ENCODE results near the gene TRIP10.

The TRIP10 gene

GRCh38 chr19:6725513-6726231 is 13.8 kb upstream of the TRIP10 start:
- Histone ChIP-seq H3K27me3 (replicated peaks; ENCODE audit: insufficient read depth, low read length) (peaks cover 15% of the 10 kb centered on the region; the same call in 1 of the 2 replicates), H3K4me2 (ENCODE audit: low read depth, low read length) (no peak overlapping the region), H3K36me3 (replicated peaks; ENCODE audit: insufficient read depth, low read length) (no peaks in the 10 kb centered on the region), H3K4me1 (ENCODE audit: low read length) (peaks cover 9% of the 10 kb centered on the region), H3F3A (ENCODE audit: insufficient read depth, low read length) (no peaks in the 10 kb centered on the region; the same call in 1 of the 2 replicates), H3K79me2 (ENCODE audit: low read length) (no peaks in the 10 kb centered on the region), H3K9ac (ENCODE audit: low read length) (no peak overlapping the region), H3K9me3 (replicated peaks; ENCODE audit: insufficient read depth, low read length) (no peaks in the 10 kb centered on the region), H3K9me2 (replicated peaks; ENCODE audit: insufficient read depth, low read length) (no peaks in the 10 kb centered on the region), H4K20me1 (ENCODE audit: insufficient read depth, low read length) (no peaks in the 10 kb centered on the region), H3K4me3 (ENCODE audit: low read length) (no peak overlapping the region), H2AFZ (ENCODE audit: low read length) (no peak overlapping the region), H3K27ac (ENCODE audit: low read length) (no peak overlapping the region)
- no peak for TF ChIP-seq EZH2 (optimal IDR thresholded peaks at IDR 0.05; ENCODE audit: low read depth, low read length)
- no peak for TF ChIP-seq CTCF (IDR thresholded peaks at IDR 0.05; ENCODE audit: low read length)
- no peak for TF ChIP-seq EZH2phosphoT487 (IDR thresholded peaks at IDR 0.05; ENCODE audit: low read length)
- no peak for DNase-seq

- peak overlapping the region; percentile 6; the same call in 1 of the 2 replicates for H3K27ac ChIP-seq (ENCODE audit: low read length)
- no peak overlapping the region for H3K9ac ChIP-seq (ENCODE audit: low read length)
Measured at GRCh38 chr19:6728346-6728745, 11.1 kb upstream of the TRIP10 start.

GRCh38 chr19:6729573-6730152 is 9.8 kb upstream of the TRIP10 start:
- no peak for DNase-seq
- no peak overlapping the region for H2AFZ ChIP-seq (ENCODE audit: low read length)
- TF ChIP-seq EZH2phosphoT487 (IDR thresholded peaks at IDR 0.05; ENCODE audit: low read length) (no peak), EZH2 (optimal IDR thresholded peaks at IDR 0.05; ENCODE audit: low read depth, low read length) (no peak), CTCF (IDR thresholded peaks at IDR 0.05; ENCODE audit: low read length) (no peak)
- no peaks in the 10 kb centered on the region for H3F3A ChIP-seq (ENCODE audit: insufficient read depth, low read length)
- H3K4me3 ChIP-seq (ENCODE audit: low read length), result no peak overlapping the region
- H3K36me3 ChIP-seq (replicated peaks; ENCODE audit: insufficient read depth, low read length), result no peaks in the 10 kb centered on the region
- H3K27ac ChIP-seq (ENCODE audit: low read length), result no peak overlapping the region
- H3K79me2 ChIP-seq (ENCODE audit: low read length), result no peaks in the 10 kb centered on the region
- no peak overlapping the region for H3K4me2 ChIP-seq (ENCODE audit: low read depth, low read length)
- no peaks in the 10 kb centered on the region for H3K9me3 ChIP-seq (replicated peaks; ENCODE audit: insufficient read depth, low read length)
- no peaks in the 10 kb centered on the region for H3K9me2 ChIP-seq (replicated peaks; ENCODE audit: insufficient read depth, low read length)
- H3K9ac ChIP-seq (ENCODE audit: low read length), result no peak overlapping the region
- H3K27me3 ChIP-seq (replicated peaks; ENCODE audit: insufficient read depth, low read length), result peaks cover 6% of the 10 kb centered on the region; the same call in 1 of the 2 replicates
- no peaks in the 10 kb centered on the region for H4K20me1 ChIP-seq (ENCODE audit: insufficient read depth, low read length)
- H3K4me1 ChIP-seq (ENCODE audit: low read length), result peaks cover 9% of the 10 kb centered on the region

More at GRCh38 chr19:6728346-6728745, 11.1 kb upstream of the TRIP10 start:
- no peak overlapping the region for H3K4me3 ChIP-seq (ENCODE audit: low read length)
- TF ChIP-seq EZH2phosphoT487 (IDR thresholded peaks at IDR 0.05; ENCODE audit: low read length) (no peak), CTCF (IDR thresholded peaks at IDR 0.05; ENCODE audit: low read length) (no peak), EZH2 (optimal IDR thresholded peaks at IDR 0.05; ENCODE audit: low read depth, low read length) (no peak)
- H4K20me1 ChIP-seq (ENCODE audit: insufficient read depth, low read length), result no peaks in the 10 kb centered on the region
- no peaks in the 10 kb centered on the region for H3F3A ChIP-seq (ENCODE audit: insufficient read depth, low read length)
- H3K9me2 ChIP-seq (replicated peaks; ENCODE audit: insufficient read depth, low read length), result no peaks in the 10 kb centered on the region
- H2AFZ ChIP-seq (ENCODE audit: low read length), result peak overlapping the region; percentile 63
- DNase-seq, result no peak
- peak overlapping the region; percentile 54; the same call in 1 of the 2 replicates for H3K4me2 ChIP-seq (ENCODE audit: low read depth, low read length)
- H3K9me3 ChIP-seq (replicated peaks; ENCODE audit: insufficient read depth, low read length), result no peaks in the 10 kb centered on the region
- peaks cover 9% of the 10 kb centered on the region; the same call in 1 of the 2 replicates for H3K27me3 ChIP-seq (replicated peaks; ENCODE audit: insufficient read depth, low read length)
- H3K4me1 ChIP-seq (ENCODE audit: low read length), result peaks cover 9% of the 10 kb centered on the region
- no peaks in the 10 kb centered on the region for H3K36me3 ChIP-seq (replicated peaks; ENCODE audit: insufficient read depth, low read length)
- no peaks in the 10 kb centered on the region for H3K79me2 ChIP-seq (ENCODE audit: low read length)

Measured in MM.1S (cell line).